CD4-positive, alpha-beta T cell (primary cell): ENCODE measurements around the gene AKNA. TPM values are rescaled to one million over a fixed set of nuclear protein-coding genes. Genes with fewer than 3 reads are reported as not detected.

Experiments used
- ATAC-seq: fragments of 200-7000 bp; cut with Tn5 transposase; one replicate; pipeline ENCODE4 v1.10.0; 2022; ENCODE audit warnings: mild to moderate bottlenecking; ENCODE audit not compliant: poor library complexity
- CTCF ChIA-PET: fragments of 350-600 bp; sonication (Branson Sonifier 250); formaldehyde crosslinking; loops from one replicate; lab custom pipeline; 2021; ENCODE audit warnings: antibody characterized with exemption, inconsistent platforms; lab: Charles Lee
- POLR2A ChIA-PET: fragments of 350-600 bp; sonication (Branson Sonifier 250); formaldehyde crosslinking; loops from one replicate; lab custom pipeline; 2021; ENCODE audit warnings: antibody characterized with exemption, inconsistent platforms; lab: Charles Lee
- DNase-seq, 14 experiments: peaks; one replicate each; pipeline ENCODE4 v3.0.0-alpha.2; 2013 to 2020; ENCODE audit warnings: mixed read lengths in 2 of 14
- H3K27ac ChIP-seq, 2 donors: one replicate each; pipeline versions ENCODE4 v1.5.1 to v1.7.0; 2013; ENCODE audit warnings: low read length in 2 of 2, low read depth in 1 of 2, mild to moderate bottlenecking in 1 of 2
- H3K27me3 ChIP-seq, 2 experiments: 1 replicate in 1 of 2; 2 replicates in 1 of 2; pipeline versions ENCODE4 v1.6.1 to v1.7.0; 2013; ENCODE audit warnings: low read length in 2 of 2, control low read depth in 1 of 2, mild to moderate bottlenecking in 1 of 2, moderate library complexity in 1 of 2; ENCODE audit not compliant: insufficient read depth in 2 of 2, control insufficient read depth in 1 of 2
- H3K36me3 ChIP-seq: one replicate; pipeline ENCODE4 v1.6.1; 2013; ENCODE audit warnings: low read length, control low read depth; ENCODE audit not compliant: insufficient read depth
- H3K4me1 ChIP-seq: one replicate; pipeline ENCODE4 v1.6.1; 2013; ENCODE audit warnings: low read length, control low read depth; ENCODE audit not compliant: insufficient read depth
- H3K4me3 ChIP-seq: one replicate; pipeline ENCODE4 v1.5.1; 2013; ENCODE audit warnings: mild to moderate bottlenecking, low read length, moderate library complexity
- H3K9me3 ChIP-seq, 2 experiments: 1 replicate in 1 of 2; 2 replicates in 1 of 2; pipeline versions ENCODE4 v1.6.1 to v1.7.0; 2013; ENCODE audit warnings: low read length in 2 of 2, mild to moderate bottlenecking in 2 of 2, control low read depth in 1 of 2, moderate library complexity in 1 of 2; ENCODE audit not compliant: control insufficient read depth in 1 of 2, insufficient read depth in 1 of 2
- H3K27ac Mint-ChIP-seq: one replicate; pipeline ENCODE4 v1.8.0; 2020; ENCODE audit warnings: mixed read lengths
- H3K27me3 Mint-ChIP-seq: one replicate; pipeline ENCODE4 v1.8.0; 2021; ENCODE audit warnings: mixed read lengths
- H3K36me3 Mint-ChIP-seq: one replicate; pipeline ENCODE4 v1.8.0; 2021; ENCODE audit warnings: low read depth, mixed read lengths
- H3K4me1 Mint-ChIP-seq: one replicate; pipeline ENCODE4 v1.8.0; 2021; ENCODE audit warnings: low read depth, mixed read lengths
- H3K4me3 Mint-ChIP-seq: one replicate; pipeline ENCODE4 v1.8.0; 2020; ENCODE audit warnings: mild to moderate bottlenecking, mixed read lengths
- H3K9me3 Mint-ChIP-seq: one replicate; pipeline ENCODE4 v1.8.0; 2020; ENCODE audit warnings: mixed read lengths
- intact Hi-C, 2 experiments: fragments of 100-400 bp; cut with DNase I in 1 of 2; cut with micrococcal nuclease in 1 of 2; formaldehyde crosslinking; loops; one replicate each; pipeline versions ENCODE4 v1.15.1 to v1.9.0; 2023 to 2025; cut with DNase I, micrococcal nuclease
- total RNA-seq, 174 experiments: library from RNA in 2 of 174; stranded (reverse) in 2 of 174; gene quantifications; one replicate each; pipeline ENCODE4 v1.2.3 and lab custom pipeline; 2021 to 2026
- TF ChIP-seq, protein P1 (sequence below): fragments of 200-600 bp; IDR thresholded peaks from one replicate; pipeline ENCODE4 v1.8.0; 2022; ENCODE audit warnings: antibody characterized with exemption, mild to moderate bottlenecking

The AKNA gene
- total RNA-seq, 2 experiments from 2014 or later, result 247 to 258 TPM

DNA sequence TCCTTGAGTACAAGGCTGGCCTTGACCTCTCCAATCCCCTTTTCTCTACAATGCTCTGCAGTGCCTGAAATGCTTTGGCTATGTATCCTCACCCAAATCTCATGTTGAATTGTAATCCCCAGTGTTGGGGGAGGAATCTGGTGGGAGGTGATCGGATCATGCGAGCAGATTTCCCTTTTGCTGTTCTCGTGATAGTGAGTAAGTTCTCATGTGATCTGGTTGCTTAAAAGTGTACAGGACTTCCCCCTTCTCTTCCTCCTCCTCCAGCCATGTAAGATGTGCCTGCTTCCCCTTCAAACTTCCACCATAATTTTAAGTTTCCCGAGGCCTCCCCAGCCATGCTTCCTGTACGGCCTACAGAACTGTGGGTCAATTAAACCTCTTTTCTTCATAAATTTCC is 28.5 kb upstream of the AKNA start:
- Histone ChIP-seq H3K36me3 (no peaks in the 10 kb centered on the region), H3K4me3 (no peak overlapping the region), H3K9me3 (no peaks in the 10 kb centered on the region), H3K27me3 (no peaks in the 10 kb centered on the region), H3K4me1 (peaks cover 14% of the 10 kb centered on the region), H3K27ac (no peak overlapping the region)
- no peak overlapping the region for H3K27ac Mint-ChIP-seq
- POLR2A ChIA-PET, result no interaction called here
- intact Hi-C loops, result no loop called here
- CTCF ChIA-PET, result no interaction called here
- no peaks in the 10 kb centered on the region for H3K27me3 Mint-ChIP-seq
- peaks cover 16% of the 10 kb centered on the region for H3K4me1 Mint-ChIP-seq
- TF ChIP-seq, protein P1, sequence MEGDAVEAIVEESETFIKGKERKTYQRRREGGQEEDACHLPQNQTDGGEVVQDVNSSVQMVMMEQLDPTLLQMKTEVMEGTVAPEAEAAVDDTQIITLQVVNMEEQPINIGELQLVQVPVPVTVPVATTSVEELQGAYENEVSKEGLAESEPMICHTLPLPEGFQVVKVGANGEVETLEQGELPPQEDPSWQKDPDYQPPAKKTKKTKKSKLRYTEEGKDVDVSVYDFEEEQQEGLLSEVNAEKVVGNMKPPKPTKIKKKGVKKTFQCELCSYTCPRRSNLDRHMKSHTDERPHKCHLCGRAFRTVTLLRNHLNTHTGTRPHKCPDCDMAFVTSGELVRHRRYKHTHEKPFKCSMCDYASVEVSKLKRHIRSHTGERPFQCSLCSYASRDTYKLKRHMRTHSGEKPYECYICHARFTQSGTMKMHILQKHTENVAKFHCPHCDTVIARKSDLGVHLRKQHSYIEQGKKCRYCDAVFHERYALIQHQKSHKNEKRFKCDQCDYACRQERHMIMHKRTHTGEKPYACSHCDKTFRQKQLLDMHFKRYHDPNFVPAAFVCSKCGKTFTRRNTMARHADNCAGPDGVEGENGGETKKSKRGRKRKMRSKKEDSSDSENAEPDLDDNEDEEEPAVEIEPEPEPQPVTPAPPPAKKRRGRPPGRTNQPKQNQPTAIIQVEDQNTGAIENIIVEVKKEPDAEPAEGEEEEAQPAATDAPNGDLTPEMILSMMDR, result no peak
- ATAC-seq (no peak), DNase-seq (peak in 2 of 14 experiments; percentile 40 to 51)
- no peaks in the 10 kb centered on the region for H3K9me3 Mint-ChIP-seq
- H3K36me3 Mint-ChIP-seq, result no peaks in the 10 kb centered on the region
- no peak overlapping the region for H3K4me3 Mint-ChIP-seq

DNA sequence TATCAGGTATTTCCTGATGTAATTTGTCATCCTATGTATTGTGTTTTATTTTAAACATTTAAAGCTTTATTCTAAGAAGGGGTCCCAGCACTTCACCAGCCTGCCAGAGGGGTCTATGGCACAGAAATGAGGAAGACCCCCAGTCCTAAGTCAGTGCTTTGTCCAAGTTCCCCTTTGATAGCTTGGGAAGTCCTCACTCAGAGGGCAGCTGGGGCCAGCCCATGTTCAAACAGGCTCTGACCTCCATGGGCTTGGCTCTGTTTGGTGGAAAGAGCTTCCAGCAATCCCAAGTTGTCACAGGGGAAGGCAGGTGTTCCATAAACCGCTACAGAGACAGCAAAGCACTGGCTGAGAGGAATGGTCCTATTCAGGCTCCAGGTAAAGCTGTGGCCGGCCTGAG is 26.6 kb upstream of the AKNA start:
- Histone ChIP-seq H3K9me3 (no peaks in the 10 kb centered on the region), H3K4me3 (no peak overlapping the region), H3K27me3 (no peaks in the 10 kb centered on the region), H3K27ac (no peak overlapping the region), H3K36me3 (no peaks in the 10 kb centered on the region), H3K4me1 (peaks cover 14% of the 10 kb centered on the region)
- TF ChIP-seq, protein P1, result no peak
- no peaks in the 10 kb centered on the region for H3K27me3 Mint-ChIP-seq
- intact Hi-C loops, result no loop called here
- DNase-seq (no peak), ATAC-seq (no peak)
- no peaks in the 10 kb centered on the region for H3K36me3 Mint-ChIP-seq
- H3K27ac Mint-ChIP-seq, result no peak overlapping the region
- no peak overlapping the region for H3K4me3 Mint-ChIP-seq
- CTCF ChIA-PET, result interaction anchor here (1.0 kb wide), 1 partner anchor 9 kb away, joined by 5 read pairs; no protein-coding TSS in a partner anchor
- POLR2A ChIA-PET, result no interaction called here
- H3K4me1 Mint-ChIP-seq, result peaks cover 16% of the 10 kb centered on the region
- H3K9me3 Mint-ChIP-seq, result no peaks in the 10 kb centered on the region

DNA sequence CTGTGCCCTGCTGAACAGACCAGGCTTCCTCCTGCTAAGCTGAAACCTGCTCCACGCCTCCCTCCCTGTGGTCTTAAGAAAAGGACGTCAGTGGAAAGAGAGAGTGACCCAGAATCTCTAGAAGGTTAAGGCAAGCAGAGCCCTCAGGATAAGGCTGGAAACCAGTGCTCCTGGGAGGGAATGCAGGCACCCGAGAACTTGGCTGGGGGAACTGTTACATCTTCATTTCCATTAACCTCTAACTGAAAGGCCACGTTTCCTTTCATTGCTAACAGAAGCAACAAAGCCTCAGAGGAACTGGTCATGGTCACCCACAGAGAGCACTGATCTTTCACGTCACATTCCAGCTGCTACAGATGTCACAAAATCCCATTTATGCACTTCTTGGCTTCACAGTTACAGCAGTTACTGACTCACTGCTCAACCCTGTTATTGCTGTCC is 26.1 kb upstream of the AKNA start:
- Histone ChIP-seq H3K4me3 (no peak overlapping the region), H3K27ac (no peak overlapping the region), H3K9me3 (no peaks in the 10 kb centered on the region), H3K27me3 (no peaks in the 10 kb centered on the region), H3K36me3 (no peaks in the 10 kb centered on the region), H3K4me1 (peaks cover 14% of the 10 kb centered on the region)
- H3K27ac Mint-ChIP-seq, result no peak overlapping the region
- H3K9me3 Mint-ChIP-seq, result no peaks in the 10 kb centered on the region
- TF ChIP-seq, protein P1, result no peak
- no peak for ATAC-seq
- no peaks in the 10 kb centered on the region for H3K27me3 Mint-ChIP-seq
- H3K36me3 Mint-ChIP-seq, result no peaks in the 10 kb centered on the region
- DNase-seq, result no peak
- H3K4me1 Mint-ChIP-seq, result peaks cover 16% of the 10 kb centered on the region
- H3K4me3 Mint-ChIP-seq, result no peak overlapping the region
- CTCF ChIA-PET, result interaction anchor here (1.0 kb wide), 1 partner anchor 8 kb away, joined by 5 read pairs; no protein-coding TSS in a partner anchor
- POLR2A ChIA-PET, result no interaction called here
- intact Hi-C loops, result no loop called here
